ENCODE results near the gene NPR3. TPM values are rescaled to one million over a fixed set of nuclear protein-coding genes. Genes with fewer than 3 reads are reported as not detected.

The NPR3 gene
- total and polyA plus RNA-seq, 2 donors (not counting 3 experiments of a cell fraction or from before 2014, with no cell fraction given), result 0.01 to 0.53 TPM

- intact Hi-C loops (cut with micrococcal nuclease) (loop anchor here (1.0 to 10.0 kb wide), 5 partner anchors 277 to 713 kb away; no protein-coding TSS in a partner anchor), dilution Hi-C loops (cut with MboI; ENCODE audit: extremely low pct_ligation_motif_present, low sequenced_read_pairs) (no loop called here)
- Histone ChIP-seq H3K4me2 (ENCODE audit: insufficient read depth, low read length) (peak overlapping the region; percentile 97), H3K4me1 (ENCODE audit: control insufficient read depth, extremely low read depth, insufficient read depth, low read length) (peaks cover 11% of the 10 kb centered on the region), H3K9ac (replicated peaks; ENCODE audit: extremely low read depth, insufficient read depth, low read length) (peak overlapping the region; percentile 11), H4K20me1 (replicated peaks; ENCODE audit: control insufficient read depth, extremely low read depth, insufficient read depth, low read length) (no peaks in the 10 kb centered on the region), H3K9me3 (replicated peaks; ENCODE audit: control insufficient read depth, insufficient read depth, low read length) (no peaks in the 10 kb centered on the region), H3K9me1 (replicated peaks; ENCODE audit: control insufficient read depth, extremely low read depth, insufficient read depth, low read length) (no peaks in the 10 kb centered on the region), H3K36me3 (ENCODE audit: control insufficient read depth in 2 of 2, extremely low read depth in 1 of 2, insufficient read depth in 2 of 2, low read length in 2 of 2) (no peaks in the 10 kb centered on the region), H3K27me3 (ENCODE audit: control insufficient read depth in 2 of 2, insufficient read depth in 2 of 2, low read length in 2 of 2) (peaks cover 29 to 44% of the 10 kb centered on the region in 2 experiments), H3K4me3 (replicated peaks in 1 of 3; ENCODE audit: insufficient read depth in 1 of 3, low read depth in 1 of 3, low read length in 3 of 3) (peak overlapping the region; percentile 60 to 77 (median 65)), H2AFZ (ENCODE audit: low read depth, low read length) (peak overlapping the region; percentile 95), H3K27ac (ENCODE audit: insufficient read depth, low read depth, low read length) (no peak overlapping the region), H3K79me2 (ENCODE audit: control insufficient read depth, insufficient read depth, low read length) (no peaks in the 10 kb centered on the region)
- DNase-seq (ENCODE audit: low read depth, low spot score), result peak; percentile 75
- TF ChIP-seq JUN (IDR thresholded peaks at IDR 0.05; ENCODE audit: borderline replicate concordance, insufficient read depth, insufficient read length, low read depth), result no peak
- no peak for TF ChIP-seq GATA2 (IDR thresholded peaks at IDR 0.05; ENCODE audit: insufficient read depth, insufficient read length, low read depth, low read length)
- TF ChIP-seq, protein P1, sequence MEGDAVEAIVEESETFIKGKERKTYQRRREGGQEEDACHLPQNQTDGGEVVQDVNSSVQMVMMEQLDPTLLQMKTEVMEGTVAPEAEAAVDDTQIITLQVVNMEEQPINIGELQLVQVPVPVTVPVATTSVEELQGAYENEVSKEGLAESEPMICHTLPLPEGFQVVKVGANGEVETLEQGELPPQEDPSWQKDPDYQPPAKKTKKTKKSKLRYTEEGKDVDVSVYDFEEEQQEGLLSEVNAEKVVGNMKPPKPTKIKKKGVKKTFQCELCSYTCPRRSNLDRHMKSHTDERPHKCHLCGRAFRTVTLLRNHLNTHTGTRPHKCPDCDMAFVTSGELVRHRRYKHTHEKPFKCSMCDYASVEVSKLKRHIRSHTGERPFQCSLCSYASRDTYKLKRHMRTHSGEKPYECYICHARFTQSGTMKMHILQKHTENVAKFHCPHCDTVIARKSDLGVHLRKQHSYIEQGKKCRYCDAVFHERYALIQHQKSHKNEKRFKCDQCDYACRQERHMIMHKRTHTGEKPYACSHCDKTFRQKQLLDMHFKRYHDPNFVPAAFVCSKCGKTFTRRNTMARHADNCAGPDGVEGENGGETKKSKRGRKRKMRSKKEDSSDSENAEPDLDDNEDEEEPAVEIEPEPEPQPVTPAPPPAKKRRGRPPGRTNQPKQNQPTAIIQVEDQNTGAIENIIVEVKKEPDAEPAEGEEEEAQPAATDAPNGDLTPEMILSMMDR (IDR thresholded peaks at IDR 0.05; ENCODE audit: extremely low read depth in 1 of 2, insufficient read depth in 1 of 2, low read depth in 1 of 2, low read length in 2 of 2), result peak; percentile 60 to 72
- TF ChIP-seq EZH2 (IDR thresholded peaks at IDR 0.05; ENCODE audit: borderline replicate concordance, low read depth, low read length, severe bottlenecking), result no peak
- no peak for TF ChIP-seq POLR2AphosphoS5 (IDR thresholded peaks at IDR 0.05; ENCODE audit: insufficient read depth, low read depth, low read length)
- no peak for TF ChIP-seq POLR2A (IDR thresholded peaks at IDR 0.05; ENCODE audit: low read depth, low read length)
- no peak for TF ChIP-seq FOS (IDR thresholded peaks at IDR 0.05; ENCODE audit: borderline replicate concordance, insufficient read depth, low read length)
- TF ChIP-seq MYC (IDR thresholded peaks at IDR 0.05; ENCODE audit: low read depth, low read length), result no peak
- FAIRE-seq, result peak; percentile 91
- POLR2A ChIA-PET, result no interaction called here
- CTCF ChIA-PET, result interaction anchor here (0.7 to 4.8 kb wide), 9 partner anchors 10 to 713 kb away, joined by 3 to 39 read pairs (median 5); no protein-coding TSS in a partner anchor
- BruUV-seq (replicated peaks), result no TSS peak
Measured at GRCh38 chr5:32709750-32710549, 1.2 kb upstream of the NPR3 start.

Data from endothelial cell of umbilical vein (primary cell).